GM10266 (cell line): ENCODE data around the gene PDZD2.
"Not testable (repeated sequence)": the region's sequence is repeated elsewhere in the genome, so short reads cannot be mapped to it uniquely, and the experiment has no call there.

Experiments
- DNase-seq: peaks from one replicate; pipeline ENCODE4 v3.0.0; 2012; ENCODE audit errors: extremely low spot score
- TF ChIP-seq, protein P1 (sequence below): IDR thresholded peaks from 2 replicates; pipeline ENCODE4 v1.5.1; 2012; ENCODE audit warnings: mild to moderate bottlenecking, low read depth; ENCODE audit not compliant: control insufficient read depth, insufficient read depth; ENCODE audit errors: missing control alignments

The PDZD2 gene

GRCh38 chr5:32072054-32072453 is 433.1 kb downstream of the PDZD2 start:
- DNase-seq: no peak
- TF ChIP-seq, protein P1, sequence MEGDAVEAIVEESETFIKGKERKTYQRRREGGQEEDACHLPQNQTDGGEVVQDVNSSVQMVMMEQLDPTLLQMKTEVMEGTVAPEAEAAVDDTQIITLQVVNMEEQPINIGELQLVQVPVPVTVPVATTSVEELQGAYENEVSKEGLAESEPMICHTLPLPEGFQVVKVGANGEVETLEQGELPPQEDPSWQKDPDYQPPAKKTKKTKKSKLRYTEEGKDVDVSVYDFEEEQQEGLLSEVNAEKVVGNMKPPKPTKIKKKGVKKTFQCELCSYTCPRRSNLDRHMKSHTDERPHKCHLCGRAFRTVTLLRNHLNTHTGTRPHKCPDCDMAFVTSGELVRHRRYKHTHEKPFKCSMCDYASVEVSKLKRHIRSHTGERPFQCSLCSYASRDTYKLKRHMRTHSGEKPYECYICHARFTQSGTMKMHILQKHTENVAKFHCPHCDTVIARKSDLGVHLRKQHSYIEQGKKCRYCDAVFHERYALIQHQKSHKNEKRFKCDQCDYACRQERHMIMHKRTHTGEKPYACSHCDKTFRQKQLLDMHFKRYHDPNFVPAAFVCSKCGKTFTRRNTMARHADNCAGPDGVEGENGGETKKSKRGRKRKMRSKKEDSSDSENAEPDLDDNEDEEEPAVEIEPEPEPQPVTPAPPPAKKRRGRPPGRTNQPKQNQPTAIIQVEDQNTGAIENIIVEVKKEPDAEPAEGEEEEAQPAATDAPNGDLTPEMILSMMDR: no peak

- DNase-seq: no peak
- TF ChIP-seq, protein P1: no peak
These were observed 435.5 kb downstream of the PDZD2 start for GRCh38 chr5:32074401-32074800.

- TF ChIP-seq, protein P1: peak; percentile 81
- DNase-seq: peak; percentile 44
These were observed 438.1 kb downstream of the PDZD2 start for GRCh38 chr5:32076699-32077695.

DNA sequence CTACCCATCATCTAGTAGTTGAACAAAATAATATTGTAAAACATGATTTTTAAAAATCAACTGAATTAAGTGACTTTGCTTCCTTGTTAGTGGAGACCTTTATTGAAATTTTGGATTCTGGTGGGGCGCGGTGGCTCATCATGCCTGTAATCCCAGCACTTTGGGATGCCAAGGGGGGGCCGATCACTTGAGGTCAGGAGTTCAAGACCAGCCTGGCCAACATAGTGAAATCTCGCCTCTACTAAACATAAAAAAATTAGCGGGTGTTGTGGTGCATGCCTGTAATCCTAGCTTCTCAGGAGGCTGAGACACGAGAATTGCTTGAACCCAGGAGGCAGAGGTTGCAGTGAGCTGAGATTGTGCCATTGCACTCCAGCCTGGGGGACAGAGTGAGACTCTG is 439.9 kb downstream of the PDZD2 start:
- DNase-seq: not testable (repeated sequence)

- DNase-seq: not testable (repeated sequence)
These were observed 441.6 kb downstream of the PDZD2 start for GRCh38 chr5:32080565-32080964.

- no peak for DNase-seq
- TF ChIP-seq, protein P1: no peak
These were observed 443.8 kb downstream of the PDZD2 start for GRCh38 chr5:32082701-32083100.

- TF ChIP-seq, protein P1: no peak
- DNase-seq: no peak
These were observed 445.1 kb downstream of the PDZD2 start for GRCh38 chr5:32083981-32084430.

DNA sequence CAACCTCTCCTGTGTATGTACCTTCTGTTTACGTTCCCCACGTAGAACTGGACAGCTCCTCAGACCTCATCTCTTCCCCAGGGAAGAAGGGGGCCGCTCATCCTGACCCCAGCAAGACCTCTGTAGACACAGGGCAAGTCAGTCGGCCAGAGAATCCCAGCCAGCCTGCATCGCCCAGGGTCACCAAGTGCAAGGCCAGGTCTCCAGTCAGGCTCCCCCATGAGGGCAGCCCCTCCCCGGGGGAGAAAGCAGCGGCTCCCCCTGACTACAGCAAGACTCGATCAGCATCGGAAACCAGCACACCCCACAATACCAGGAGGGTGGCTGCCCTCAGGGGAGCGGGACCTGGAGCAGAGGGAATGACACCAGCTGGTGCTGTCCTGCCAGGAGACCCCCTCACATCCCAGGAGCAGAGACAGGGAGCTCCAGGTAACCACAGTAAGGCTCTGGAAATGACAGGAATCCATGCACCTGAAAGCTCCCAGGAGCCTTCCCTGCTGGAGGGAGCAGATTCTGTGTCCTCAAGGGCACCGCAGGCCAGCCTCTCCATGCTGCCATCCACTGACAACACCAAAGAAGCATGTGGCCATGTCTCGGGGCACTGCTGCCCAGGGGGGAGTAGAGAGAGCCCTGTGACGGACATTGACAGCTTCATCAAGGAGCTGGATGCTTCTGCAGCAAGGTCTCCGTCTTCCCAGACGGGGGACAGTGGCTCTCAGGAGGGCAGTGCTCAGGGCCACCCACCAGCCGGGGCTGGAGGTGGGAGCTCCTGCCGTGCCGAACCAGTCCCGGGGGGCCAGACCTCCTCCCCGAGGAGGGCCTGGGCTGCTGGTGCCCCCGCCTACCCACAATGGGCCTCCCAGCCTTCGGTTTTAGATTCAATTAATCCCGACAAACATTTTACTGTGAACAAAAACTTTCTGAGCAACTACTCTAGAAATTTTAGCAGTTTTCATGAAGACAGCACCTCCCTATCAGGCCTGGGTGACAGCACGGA is 448.5 kb downstream of the PDZD2 start:
- TF ChIP-seq, protein P1: no peak
- no peak for DNase-seq
